Tibial nerve (tissue), 4 donors: ENCODE measurements around the gene TREML2.

ENCODE experiments used
- EP300 ChIP-seq, 2 donors: sonication (generic); formaldehyde crosslinking; IDR thresholded peaks; one replicate each; pipeline ENCODE4 v1.6.1; 2017; ENCODE audit warnings: antibody characterized with exemption in 2 of 2, mild to moderate bottlenecking in 1 of 2
- POLR2A ChIP-seq, 2 donors: fragments of 450-650 bp; IDR thresholded peaks; one replicate each; pipeline ENCODE4 v1.6.1; 2017; ENCODE audit warnings: antibody characterized with exemption in 2 of 2, mild to moderate bottlenecking in 2 of 2, moderate library complexity in 2 of 2
- TF ChIP-seq, protein P1 (sequence below), 5 experiments: fragments of 200-600 bp in 3 of 5; fragments of 450-650 bp in 2 of 5; sonication (generic) in 3 of 5; IDR thresholded peaks; one replicate each; pipeline ENCODE4 v1.5.1; 2016 to 2019; ENCODE audit warnings: antibody characterized with exemption in 5 of 5, mild to moderate bottlenecking in 3 of 5, moderate library complexity in 2 of 5

DNA sequence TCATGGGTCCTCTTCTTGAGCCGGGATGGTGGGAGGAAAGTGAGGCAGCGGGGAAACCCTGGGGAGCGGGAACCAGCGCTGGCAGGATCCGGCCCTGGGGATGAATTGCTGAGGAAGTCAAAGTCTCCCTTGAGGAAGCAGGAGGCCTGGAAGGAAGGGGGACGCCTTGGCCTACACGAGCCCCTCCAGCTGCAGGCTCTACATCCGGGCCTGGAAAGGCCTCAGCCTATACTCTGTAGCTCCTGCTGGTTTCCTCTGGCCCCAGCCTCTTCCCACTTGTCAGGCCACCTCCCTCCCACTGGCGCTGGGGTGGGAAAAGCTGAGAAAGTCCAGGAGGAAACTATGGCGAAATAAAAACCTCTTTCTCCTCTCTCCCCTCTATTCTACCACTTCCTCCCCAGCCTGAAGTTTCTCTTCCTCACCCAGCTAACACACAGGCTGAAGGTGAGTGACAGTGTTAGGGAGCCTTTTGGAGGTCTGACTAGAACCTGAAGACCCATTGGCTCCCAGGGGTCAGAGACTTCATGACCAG is 14.9 kb downstream of the TREML2 start:
- no peak for TF ChIP-seq POLR2A (IDR thresholded peaks at IDR 0.05)
- TF ChIP-seq, protein P1, sequence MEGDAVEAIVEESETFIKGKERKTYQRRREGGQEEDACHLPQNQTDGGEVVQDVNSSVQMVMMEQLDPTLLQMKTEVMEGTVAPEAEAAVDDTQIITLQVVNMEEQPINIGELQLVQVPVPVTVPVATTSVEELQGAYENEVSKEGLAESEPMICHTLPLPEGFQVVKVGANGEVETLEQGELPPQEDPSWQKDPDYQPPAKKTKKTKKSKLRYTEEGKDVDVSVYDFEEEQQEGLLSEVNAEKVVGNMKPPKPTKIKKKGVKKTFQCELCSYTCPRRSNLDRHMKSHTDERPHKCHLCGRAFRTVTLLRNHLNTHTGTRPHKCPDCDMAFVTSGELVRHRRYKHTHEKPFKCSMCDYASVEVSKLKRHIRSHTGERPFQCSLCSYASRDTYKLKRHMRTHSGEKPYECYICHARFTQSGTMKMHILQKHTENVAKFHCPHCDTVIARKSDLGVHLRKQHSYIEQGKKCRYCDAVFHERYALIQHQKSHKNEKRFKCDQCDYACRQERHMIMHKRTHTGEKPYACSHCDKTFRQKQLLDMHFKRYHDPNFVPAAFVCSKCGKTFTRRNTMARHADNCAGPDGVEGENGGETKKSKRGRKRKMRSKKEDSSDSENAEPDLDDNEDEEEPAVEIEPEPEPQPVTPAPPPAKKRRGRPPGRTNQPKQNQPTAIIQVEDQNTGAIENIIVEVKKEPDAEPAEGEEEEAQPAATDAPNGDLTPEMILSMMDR (IDR thresholded peaks at IDR 0.05), result no peak
- no peak for TF ChIP-seq EP300 (IDR thresholded peaks at IDR 0.05)
